Fibroblast of the aortic adventitia (primary cell): ENCODE results near the gene LRP10. TPM values are rescaled to one million over a fixed set of nuclear protein-coding genes. Genes with fewer than 3 reads are reported as not detected.
A peak's percentile ranks its signal among the peaks of the same experiment; 100 is the strongest.

Experiments used
- DNase-seq: peaks from one replicate; pipeline ENCODE4 v3.0.0-alpha.2; 2010; ENCODE audit warnings: low read depth
- H3K4me3 ChIP-seq: 2 replicates; pipeline ENCODE4 v1.5.1; 2011; ENCODE audit warnings: low read depth, mild to moderate bottlenecking, control low read depth, low read length, moderate library complexity
- CTCF ChIP-seq: IDR thresholded peaks from 2 replicates; pipeline ENCODE4 v1.5.1; 2011; ENCODE audit warnings: mild to moderate bottlenecking, low read length, control low read depth, inconsistent platforms; ENCODE audit not compliant: insufficient read depth
- total RNA-seq: library from RNA; depleted of rRNA; stranded (reverse); fragments of >200 nt; gene quantifications from 2 replicates; pipeline ENCODE4 v1.2.3, GENCODE V29; 2012; ENCODE audit warnings: low replicate concordance

LRP10 gene
- total RNA-seq, 1 donor: 104 TPM

- DNase-seq: peak; percentile 62
Observed at GRCh38 chr14:22839159-22839779, 32.3 kb upstream of the LRP10 start.

GRCh38 chr14:22841311-22841710, 30.2 kb upstream of the LRP10 start:
- no peak for TF ChIP-seq CTCF
- no peak overlapping the region for H3K4me3 ChIP-seq
- no peak for DNase-seq

More at GRCh38 chr14:22839159-22839779, 32.3 kb upstream of the LRP10 start:
- TF ChIP-seq CTCF: no peak
- H3K4me3 ChIP-seq: peak overlapping the region; percentile 88

GRCh38 chr14:22841769-22842168, 29.8 kb upstream of the LRP10 start:
- TF ChIP-seq CTCF: no peak
- DNase-seq: no peak
- H3K4me3 ChIP-seq: no peak overlapping the region

- DNase-seq: no peak
- no peak for TF ChIP-seq CTCF
- H3K4me3 ChIP-seq: no peak overlapping the region
Observed at GRCh38 chr14:22842211-22843122, 29.1 kb upstream of the LRP10 start.

GRCh38 chr14:22843123-22843925, 28.2 kb upstream of the LRP10 start:
- no peak for DNase-seq
- H3K4me3 ChIP-seq: no peak overlapping the region
- no peak for TF ChIP-seq CTCF

GRCh38 chr14:22844221-22845102, 27.1 kb upstream of the LRP10 start:
- no peak for DNase-seq
- H3K4me3 ChIP-seq: no peak overlapping the region
- TF ChIP-seq CTCF: no peak
